Activated gamma-delta T cell (primary cell): ENCODE data around the gene RHBDD1.

Experiments
- DNase-seq: peaks from one replicate; lab custom pipeline; 2025; lab: John Stamatoyannopoulos, UW

RHBDD1 gene

GRCh38 chr2:227033471-227034148, 197.8 kb downstream of the RHBDD1 start:
- no peak for DNase-seq

GRCh38 chr2:227035711-227036367, 200.0 kb downstream of the RHBDD1 start:
- no peak for DNase-seq

- DNase-seq = no peak
Measured at GRCh38 chr2:227036527-227036926, 200.7 kb downstream of the RHBDD1 start.

GRCh38 chr2:227038550-227039189, 202.8 kb downstream of the RHBDD1 start:
- DNase-seq = no peak

- no peak for DNase-seq
Measured at GRCh38 chr2:227043981-227044380, 208.1 kb downstream of the RHBDD1 start.
